ENCODE measurements around the gene LENG8. TPM values are rescaled to one million over a fixed set of nuclear protein-coding genes. Genes with fewer than 3 reads are reported as not detected.

The LENG8 gene
- total and polyA plus RNA-seq, 8 donors: 121 to 213 (median 153) TPM

GRCh38 chr19:54415208-54415900 is 33.6 kb upstream of the LENG8 start, which contains the start of gene TTYH1:
TSS of gene TTYH1 (plus strand) at chr19:54415464. CDS start at chr19:54415553, 89 bp downstream.
- Histone ChIP-seq H3K36me3 (no peaks in the 10 kb centered on the region), H3K4me1 (peaks cover 0 to 13% of the 10 kb centered on the region in 2 donors), H3K27me3 (peaks cover 32 to 85% of the 10 kb centered on the region in 2 donors), H3K4me3 (no peak within 1 kb of the TSS), H3K9me3 (no peaks in the 10 kb centered on the region), H3K27ac (no peak within 1 kb of the TSS)
- no peak for ATAC-seq
- TF ChIP-seq, protein P1, sequence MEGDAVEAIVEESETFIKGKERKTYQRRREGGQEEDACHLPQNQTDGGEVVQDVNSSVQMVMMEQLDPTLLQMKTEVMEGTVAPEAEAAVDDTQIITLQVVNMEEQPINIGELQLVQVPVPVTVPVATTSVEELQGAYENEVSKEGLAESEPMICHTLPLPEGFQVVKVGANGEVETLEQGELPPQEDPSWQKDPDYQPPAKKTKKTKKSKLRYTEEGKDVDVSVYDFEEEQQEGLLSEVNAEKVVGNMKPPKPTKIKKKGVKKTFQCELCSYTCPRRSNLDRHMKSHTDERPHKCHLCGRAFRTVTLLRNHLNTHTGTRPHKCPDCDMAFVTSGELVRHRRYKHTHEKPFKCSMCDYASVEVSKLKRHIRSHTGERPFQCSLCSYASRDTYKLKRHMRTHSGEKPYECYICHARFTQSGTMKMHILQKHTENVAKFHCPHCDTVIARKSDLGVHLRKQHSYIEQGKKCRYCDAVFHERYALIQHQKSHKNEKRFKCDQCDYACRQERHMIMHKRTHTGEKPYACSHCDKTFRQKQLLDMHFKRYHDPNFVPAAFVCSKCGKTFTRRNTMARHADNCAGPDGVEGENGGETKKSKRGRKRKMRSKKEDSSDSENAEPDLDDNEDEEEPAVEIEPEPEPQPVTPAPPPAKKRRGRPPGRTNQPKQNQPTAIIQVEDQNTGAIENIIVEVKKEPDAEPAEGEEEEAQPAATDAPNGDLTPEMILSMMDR (IDR thresholded peaks at IDR 0.05): peak in 1 of 2 donors; percentile 22
- peak in 1 of 4 donors; percentile 68 for DNase-seq
- intact Hi-C loops (cut with DNase I): no loop called here

GRCh38 chr19:54415901-54416673 is 32.9 kb upstream of the LENG8 start:
- no peaks in the 10 kb centered on the region for H3K36me3 ChIP-seq
- H3K4me3 ChIP-seq: no peak overlapping the region
- TF ChIP-seq, protein P1 (IDR thresholded peaks at IDR 0.05): no peak
- no peak for ATAC-seq
- H3K9me3 ChIP-seq: no peaks in the 10 kb centered on the region
- H3K27ac ChIP-seq: no peak overlapping the region
- no peak for DNase-seq
- intact Hi-C loops (cut with DNase I): no loop called here
- peaks cover 0 to 13% of the 10 kb centered on the region in 2 donors for H3K4me1 ChIP-seq
- H3K27me3 ChIP-seq: peaks cover 32 to 87% of the 10 kb centered on the region in 2 donors

GRCh38 chr19:54416695-54417491 is 32.1 kb upstream of the LENG8 start:
- Histone ChIP-seq H3K36me3 (no peaks in the 10 kb centered on the region), H3K27ac (no peak overlapping the region), H3K9me3 (no peaks in the 10 kb centered on the region), H3K4me1 (peaks cover 0 to 13% of the 10 kb centered on the region in 2 donors), H3K4me3 (no peak overlapping the region), H3K27me3 (peaks cover 32 to 90% of the 10 kb centered on the region in 2 donors)
- intact Hi-C loops (cut with DNase I): no loop called here
- DNase-seq (no peak), ATAC-seq (no peak)
- TF ChIP-seq, protein P1 (IDR thresholded peaks at IDR 0.05): no peak

- Histone ChIP-seq H3K9me3 (no peaks in the 10 kb centered on the region), H3K4me3 (no peak overlapping the region), H3K27ac (no peak overlapping the region), H3K27me3 (peaks cover 32 to 92% of the 10 kb centered on the region in 2 donors), H3K36me3 (no peaks in the 10 kb centered on the region), H3K4me1 (peaks cover 0 to 13% of the 10 kb centered on the region in 2 donors)
- intact Hi-C loops (cut with DNase I): no loop called here
- ATAC-seq (no peak), DNase-seq (no peak)
- TF ChIP-seq, protein P1 (IDR thresholded peaks at IDR 0.05): no peak
Measured at GRCh38 chr19:54418030-54418929, 30.7 kb upstream of the LENG8 start.
